Type B pancreatic cell (in vitro differentiated cells): Measurements from ENCODE around the gene ZNF687. TPM values are rescaled to one million over a fixed set of nuclear protein-coding genes. Genes with fewer than 3 reads are reported as not detected.
"Not testable (repeated sequence)": the region's sequence is repeated elsewhere in the genome, so short reads cannot be mapped to it uniquely, and the experiment has no call there.

ENCODE experiments used
- DNase-seq: peaks from one replicate; pipeline ENCODE4 v3.0.0; 2021; ENCODE audit warnings: mixed read lengths; ENCODE audit not compliant: unreplicated experiment; ENCODE audit errors: extremely low spot score
- H3K27ac Mint-ChIP-seq: 2 replicates; pipeline ENCODE4 v1.8.0; 2021; ENCODE audit warnings: mild to moderate bottlenecking, mixed read lengths
- H3K27me3 Mint-ChIP-seq: 2 replicates; pipeline ENCODE4 v1.8.0; 2021; ENCODE audit warnings: mixed read lengths
- H3K36me3 Mint-ChIP-seq: 2 replicates; pipeline ENCODE4 v1.8.0; 2021; ENCODE audit warnings: mixed read lengths
- H3K4me1 Mint-ChIP-seq: one replicate; pipeline ENCODE4 v1.8.0; 2021; ENCODE audit warnings: mixed read lengths; ENCODE audit not compliant: unreplicated experiment
- H3K4me3 Mint-ChIP-seq: 2 replicates; pipeline ENCODE4 v1.8.0; 2021; ENCODE audit warnings: mild to moderate bottlenecking, mixed read lengths
- H3K9me3 Mint-ChIP-seq: 2 replicates; pipeline ENCODE4 v1.8.0; 2021; ENCODE audit warnings: mixed read lengths
- CTCF ChIP-seq: fragments of 200-600 bp; sonication (generic); conservative IDR thresholded peaks from 2 replicates; pipeline ENCODE4 v1.5.0; 2021; ENCODE audit warnings: antibody characterized with exemption, mild to moderate bottlenecking
- total RNA-seq: library from RNA; stranded (reverse); gene quantifications from 2 replicates; pipeline ENCODE4 v1.2.1, GENCODE V29; 2021; ENCODE audit warnings: low replicate concordance

The ZNF687 gene
- total RNA-seq, 1 donor from 2014 or later = 31.7 TPM

GRCh38 chr1:151273924-151274466 is 8.1 kb upstream of the ZNF687 start:
- TF ChIP-seq CTCF = no peak
- Mint-ChIP-seq H3K4me1 (no peaks in the 10 kb centered on the region), H3K36me3 (peaks cover 5% of the 10 kb centered on the region), H3K27ac (peak overlapping the region; percentile 8), H3K27me3 (peaks cover 3% of the 10 kb centered on the region), H3K9me3 (no peaks in the 10 kb centered on the region), H3K4me3 (no peak overlapping the region)
- no peak for DNase-seq

GRCh38 chr1:151275341-151275740 is 6.8 kb upstream of the ZNF687 start:
- DNase-seq, H3K27me3 Mint-ChIP-seq, H3K4me3 Mint-ChIP-seq, H3K27ac Mint-ChIP-seq, H3K36me3 Mint-ChIP-seq, H3K9me3 Mint-ChIP-seq, H3K4me1 Mint-ChIP-seq: not testable (repeated sequence)

- DNase-seq = no peak
- no peaks in the 10 kb centered on the region for H3K9me3 Mint-ChIP-seq
- H3K4me1 Mint-ChIP-seq = no peaks in the 10 kb centered on the region
- TF ChIP-seq CTCF = no peak
- peaks cover 3% of the 10 kb centered on the region for H3K27me3 Mint-ChIP-seq
- H3K27ac Mint-ChIP-seq = no peak overlapping the region
- H3K4me3 Mint-ChIP-seq = no peak overlapping the region
- H3K36me3 Mint-ChIP-seq = no peaks in the 10 kb centered on the region
Measured at GRCh38 chr1:151277249-151277648, 4.8 kb upstream of the ZNF687 start.

GRCh38 chr1:151281225-151281968 is 702 bp upstream of the ZNF687 start:
- Mint-ChIP-seq H3K36me3 (peaks cover 8% of the 10 kb centered on the region), H3K4me3 (peak overlapping the region; percentile 99), H3K27me3 (peaks cover 3% of the 10 kb centered on the region), H3K9me3 (no peaks in the 10 kb centered on the region), H3K4me1 (peaks cover 15% of the 10 kb centered on the region), H3K27ac (peak overlapping the region; percentile 100)
- peak; percentile 25 for TF ChIP-seq CTCF
- peak; percentile 97 for DNase-seq

GRCh38 chr1:151282883-151283725 is 1.0 kb downstream of the ZNF687 start:
- DNase-seq = no peak
- Mint-ChIP-seq H3K4me3 (peak overlapping the region; percentile 99), H3K9me3 (no peaks in the 10 kb centered on the region), H3K36me3 (peaks cover 8% of the 10 kb centered on the region), H3K27ac (peak overlapping the region; percentile 86), H3K27me3 (no peaks in the 10 kb centered on the region), H3K4me1 (peaks cover 15% of the 10 kb centered on the region)
- no peak for TF ChIP-seq CTCF
